ENCODE results near the gene OPN3.

Gene OPN3

GRCh38 chr1:241644259-241644658 is 4.1 kb upstream of the OPN3 start:
- DNase-seq = no peak

- DNase-seq = no peak
These were observed 2.4 kb upstream of the OPN3 start for GRCh38 chr1:241642593-241642944.

GRCh38 chr1:241641773-241642592 is 1.8 kb upstream of the OPN3 start:
- DNase-seq = no peak

GRCh38 chr1:241640867-241641622 is 876 bp upstream of the OPN3 start:
- no peak for DNase-seq

- peak; percentile 36 for DNase-seq
These were observed 483 bp downstream of the OPN3 start for GRCh38 chr1:241639623-241640148.

- DNase-seq = no peak
These were observed 1.1 kb downstream of the OPN3 start for GRCh38 chr1:241638909-241639622.

- DNase-seq = no peak
These were observed 2.0 kb downstream of the OPN3 start for GRCh38 chr1:241638099-241638682.

- DNase-seq = no peak
These were observed 2.6 kb downstream of the OPN3 start for GRCh38 chr1:241637604-241638003.

- no peak for DNase-seq
These were observed 3.1 kb downstream of the OPN3 start for GRCh38 chr1:241637046-241637590.

- no peak for DNase-seq
These were observed 3.9 kb downstream of the OPN3 start for GRCh38 chr1:241636291-241636690.

- no peak for DNase-seq
These were observed 4.5 kb downstream of the OPN3 start for GRCh38 chr1:241635556-241636152.

- no peak for DNase-seq
These were observed 7.2 kb downstream of the OPN3 start for GRCh38 chr1:241632987-241633386.

GRCh38 chr1:241631674-241632073 is 8.5 kb downstream of the OPN3 start:
- no peak for DNase-seq

GRCh38 chr1:241630899-241631298 is 9.3 kb downstream of the OPN3 start:
- DNase-seq = no peak

GRCh38 chr1:241630476-241630875 is 9.7 kb downstream of the OPN3 start:
- no peak for DNase-seq

GRCh38 chr1:241630005-241630404 is 10.2 kb downstream of the OPN3 start:
- no peak for DNase-seq

GRCh38 chr1:241627453-241628259 is 12.5 kb downstream of the OPN3 start:
- DNase-seq = peak; percentile 54

- DNase-seq = no peak
These were observed 15.2 kb downstream of the OPN3 start for GRCh38 chr1:241624935-241625334.

GRCh38 chr1:241622669-241623068 is 17.5 kb downstream of the OPN3 start:
- no peak for DNase-seq

GRCh38 chr1:241617426-241617825 is 22.7 kb downstream of the OPN3 start:
- no peak for DNase-seq

Measured in NCI-H1694 treated with DMSO at 0.1 percent for 48 hours (cell line).